ENCODE data around the gene EPS8L2. TPM values are rescaled to one million over a fixed set of nuclear protein-coding genes. Genes with fewer than 3 reads are reported as not detected.

EPS8L2 gene
- total and polyA plus RNA-seq, 4 donors: 4.5 to 15.1 (median 10.0) TPM

DNA sequence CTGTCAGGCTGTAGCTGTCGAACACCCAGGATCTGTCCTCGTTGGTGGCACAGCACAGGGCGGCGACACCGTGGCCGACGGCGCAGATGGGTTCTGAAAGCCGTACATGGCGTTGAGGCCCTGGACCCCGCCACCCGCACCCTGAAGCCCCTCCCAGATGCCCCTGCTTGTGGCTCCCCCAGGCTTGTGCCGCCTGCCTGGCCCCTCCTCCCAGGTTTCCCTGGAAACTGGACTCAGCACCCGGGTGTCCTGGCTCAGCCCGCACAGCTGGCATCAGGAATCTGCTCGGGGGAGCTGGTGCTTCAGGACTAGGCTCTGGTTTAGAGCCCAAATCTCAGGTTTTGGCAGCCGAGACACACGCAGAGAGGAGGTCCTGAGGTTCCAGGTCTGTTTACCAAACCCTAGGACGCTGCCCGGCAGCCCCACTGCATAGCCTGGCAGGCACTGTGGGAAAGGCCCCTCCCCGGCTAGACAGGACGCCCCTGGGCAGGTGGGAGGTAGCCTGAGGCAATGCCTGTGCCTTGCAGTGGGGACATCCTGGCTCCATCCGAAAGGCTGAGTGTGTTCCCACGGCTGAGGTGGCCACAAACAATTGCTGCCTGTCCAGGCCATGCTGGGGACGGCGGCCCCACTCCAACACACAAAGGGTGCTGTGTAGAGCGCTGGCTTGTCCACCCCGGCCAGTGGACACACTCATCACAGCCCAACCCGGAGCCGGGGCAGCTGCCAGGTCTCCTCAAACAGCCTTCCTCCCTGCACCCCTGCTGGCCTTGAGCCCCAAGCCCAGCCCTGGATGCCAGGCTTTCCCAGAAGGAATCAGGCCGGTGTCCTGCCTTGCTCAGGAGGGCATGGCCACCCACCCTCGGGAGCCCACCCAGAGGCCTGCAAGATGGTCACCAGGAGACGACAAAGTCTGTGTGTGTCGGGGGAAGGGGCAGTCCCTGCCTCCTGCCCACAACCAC is 66.7 kb downstream of the EPS8L2 start:
- Histone ChIP-seq H3K27me3 (ENCODE audit: control insufficient read depth, insufficient read depth, low read length) (no peaks in the 10 kb centered on the region), H3K36me3 (ENCODE audit: control insufficient read depth, insufficient read depth, low read length) (peaks cover 83% of the 10 kb centered on the region), H3K4me3 (ENCODE audit: low read depth, low read length) (no peak overlapping the region), H3K27ac (ENCODE audit: low read depth, low read length) (peak overlapping the region; percentile 88), H3K4me1 (ENCODE audit: control insufficient read depth, insufficient read depth, low read length) (peaks cover 58% of the 10 kb centered on the region), H3K9me3 (ENCODE audit: control insufficient read depth, insufficient read depth, low read length) (no peaks in the 10 kb centered on the region)
- DNase-seq (ENCODE audit: low read depth in 4 of 6, low spot score in 6 of 6): peak in 1 of 6 donors; percentile 81
- WGBS (ENCODE audit: insufficient coverage): 56% methylated on average over 34 of the region's 34 CpGs

DNA sequence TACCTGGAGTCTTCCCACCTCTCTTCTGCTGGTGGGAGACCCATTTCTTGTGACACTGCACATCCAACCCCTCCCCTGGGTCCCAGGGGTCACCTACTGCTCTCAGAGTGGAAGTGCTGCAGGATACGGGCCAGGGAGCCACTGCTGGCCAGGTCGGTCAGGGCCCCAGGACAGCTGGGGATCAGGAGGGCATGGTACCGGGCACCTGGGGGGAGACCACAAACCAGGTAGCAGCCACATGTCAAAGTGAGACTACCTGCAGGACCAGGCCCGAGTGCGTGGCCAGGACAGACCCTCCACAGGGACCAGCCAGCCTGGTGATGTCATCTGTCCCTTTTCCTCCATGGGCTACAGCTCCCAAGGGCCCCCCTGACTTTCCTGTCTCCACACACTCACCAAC is 67.4 kb downstream of the EPS8L2 start:
- Histone ChIP-seq H3K27ac (ENCODE audit: low read depth, low read length) (peak overlapping the region; percentile 88), H3K4me1 (ENCODE audit: control insufficient read depth, insufficient read depth, low read length) (peaks cover 65% of the 10 kb centered on the region), H3K36me3 (ENCODE audit: control insufficient read depth, insufficient read depth, low read length) (peaks cover 79% of the 10 kb centered on the region), H3K9me3 (ENCODE audit: control insufficient read depth, insufficient read depth, low read length) (no peaks in the 10 kb centered on the region), H3K27me3 (ENCODE audit: control insufficient read depth, insufficient read depth, low read length) (no peaks in the 10 kb centered on the region), H3K4me3 (ENCODE audit: low read depth, low read length) (no peak overlapping the region)
- 92% methylated on average over 5 of the region's 5 CpGs for WGBS (ENCODE audit: insufficient coverage)
- DNase-seq (ENCODE audit: low read depth in 4 of 6, low spot score in 6 of 6): no peak

DNA sequence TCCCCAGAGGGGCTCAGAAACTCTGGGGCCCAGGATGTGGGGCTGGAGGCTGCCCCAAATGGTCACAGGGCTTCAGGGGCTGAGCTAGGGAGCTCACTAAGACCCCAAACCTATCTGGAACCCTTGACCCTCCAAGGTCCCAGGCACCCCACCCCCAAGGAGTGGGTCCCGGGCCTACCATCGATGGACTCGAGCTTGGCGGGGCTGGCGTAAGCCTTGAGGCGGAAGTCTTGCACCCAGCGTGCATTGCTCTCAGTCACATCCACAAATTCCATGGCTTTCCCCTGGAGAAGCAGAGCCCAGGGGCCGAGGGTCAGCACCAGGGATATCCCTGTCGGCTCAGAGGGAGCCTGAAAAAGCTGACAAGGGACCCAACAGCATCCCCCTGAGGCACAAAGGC is 67.8 kb downstream of the EPS8L2 start:
- no peak overlapping the region for H3K4me3 ChIP-seq (ENCODE audit: low read depth, low read length)
- no peaks in the 10 kb centered on the region for H3K9me3 ChIP-seq (ENCODE audit: control insufficient read depth, insufficient read depth, low read length)
- peak overlapping the region; percentile 88 for H3K27ac ChIP-seq (ENCODE audit: low read depth, low read length)
- DNase-seq (ENCODE audit: low read depth in 4 of 6, low spot score in 6 of 6): no peak
- peaks cover 80% of the 10 kb centered on the region for H3K36me3 ChIP-seq (ENCODE audit: control insufficient read depth, insufficient read depth, low read length)
- WGBS (ENCODE audit: insufficient coverage): 94% methylated on average over 9 of the region's 9 CpGs
- H3K27me3 ChIP-seq (ENCODE audit: control insufficient read depth, insufficient read depth, low read length): no peaks in the 10 kb centered on the region
- H3K4me1 ChIP-seq (ENCODE audit: control insufficient read depth, insufficient read depth, low read length): peaks cover 69% of the 10 kb centered on the region

DNA sequence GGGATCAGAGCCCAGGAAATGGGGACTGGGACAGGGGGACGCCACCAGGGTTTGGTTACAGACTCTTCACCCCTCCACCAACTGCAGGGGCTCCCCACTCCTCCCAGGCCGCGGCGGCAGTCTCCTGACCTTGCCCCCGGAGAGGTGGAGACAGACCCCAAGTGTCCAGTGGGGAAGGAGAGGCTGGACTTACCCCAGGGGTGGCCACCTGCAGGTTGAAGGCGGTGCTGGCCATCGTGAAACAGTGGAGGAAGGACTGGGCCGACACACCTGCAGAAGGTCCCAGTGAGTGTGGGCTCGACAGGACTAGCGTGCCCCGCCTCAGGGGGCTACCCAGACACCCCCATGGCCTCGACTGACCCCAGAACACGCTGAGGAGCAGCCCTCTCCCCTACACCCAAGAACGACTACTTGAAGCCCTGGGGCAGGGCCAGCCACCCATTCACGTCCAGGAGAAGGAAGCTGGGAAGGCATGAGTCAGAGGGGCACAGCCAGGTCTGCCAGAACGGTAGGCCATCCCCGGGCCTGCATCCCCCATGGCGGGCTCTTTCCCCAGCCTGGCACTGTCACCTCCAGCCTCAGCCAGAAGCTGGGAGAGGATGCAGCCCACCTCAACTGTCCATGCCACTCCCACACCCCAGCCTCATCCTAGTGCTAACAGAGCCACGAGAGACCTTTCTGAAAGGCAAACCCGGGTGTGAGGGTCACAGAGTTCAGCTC is 69.0 kb downstream of the EPS8L2 start:
- 78% methylated on average over 10 of the region's 20 CpGs for WGBS (ENCODE audit: insufficient coverage)
- H3K4me1 ChIP-seq (ENCODE audit: control insufficient read depth, insufficient read depth, low read length): peaks cover 79% of the 10 kb centered on the region
- H3K9me3 ChIP-seq (ENCODE audit: control insufficient read depth, insufficient read depth, low read length): no peaks in the 10 kb centered on the region
- H3K4me3 ChIP-seq (ENCODE audit: low read depth, low read length): no peak overlapping the region
- H3K27me3 ChIP-seq (ENCODE audit: control insufficient read depth, insufficient read depth, low read length): no peaks in the 10 kb centered on the region
- no peak overlapping the region for H3K27ac ChIP-seq (ENCODE audit: low read depth, low read length)
- H3K36me3 ChIP-seq (ENCODE audit: control insufficient read depth, insufficient read depth, low read length): peaks cover 80% of the 10 kb centered on the region
- no peak for DNase-seq (ENCODE audit: low read depth in 4 of 6, low spot score in 6 of 6)

DNA sequence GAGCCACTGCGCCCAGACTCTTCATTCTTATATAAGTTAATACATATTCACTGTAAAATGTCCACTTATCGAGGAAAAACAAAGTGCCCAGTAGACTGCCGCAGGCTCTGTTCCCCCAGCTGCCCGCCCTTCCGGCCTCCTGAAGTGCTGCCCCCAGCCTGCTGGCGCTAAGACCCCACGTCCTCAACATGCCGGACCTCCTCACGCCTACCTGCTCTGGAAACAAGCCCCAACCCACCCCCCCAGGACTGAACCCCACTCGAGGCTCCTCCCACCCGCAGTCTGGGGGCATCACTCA is 70.2 kb downstream of the EPS8L2 start:
- peak overlapping the region; percentile 70 for H3K4me3 ChIP-seq (ENCODE audit: low read depth, low read length)
- H3K36me3 ChIP-seq (ENCODE audit: control insufficient read depth, insufficient read depth, low read length): peaks cover 77% of the 10 kb centered on the region
- 27% methylated on average over 11 of the region's 11 CpGs for WGBS (ENCODE audit: insufficient coverage)
- H3K27ac ChIP-seq (ENCODE audit: low read depth, low read length): no peak overlapping the region
- no peaks in the 10 kb centered on the region for H3K9me3 ChIP-seq (ENCODE audit: control insufficient read depth, insufficient read depth, low read length)
- peaks cover 81% of the 10 kb centered on the region for H3K4me1 ChIP-seq (ENCODE audit: control insufficient read depth, insufficient read depth, low read length)
- no peaks in the 10 kb centered on the region for H3K27me3 ChIP-seq (ENCODE audit: control insufficient read depth, insufficient read depth, low read length)
- no peak for DNase-seq (ENCODE audit: low read depth in 4 of 6, low spot score in 6 of 6)

DNA sequence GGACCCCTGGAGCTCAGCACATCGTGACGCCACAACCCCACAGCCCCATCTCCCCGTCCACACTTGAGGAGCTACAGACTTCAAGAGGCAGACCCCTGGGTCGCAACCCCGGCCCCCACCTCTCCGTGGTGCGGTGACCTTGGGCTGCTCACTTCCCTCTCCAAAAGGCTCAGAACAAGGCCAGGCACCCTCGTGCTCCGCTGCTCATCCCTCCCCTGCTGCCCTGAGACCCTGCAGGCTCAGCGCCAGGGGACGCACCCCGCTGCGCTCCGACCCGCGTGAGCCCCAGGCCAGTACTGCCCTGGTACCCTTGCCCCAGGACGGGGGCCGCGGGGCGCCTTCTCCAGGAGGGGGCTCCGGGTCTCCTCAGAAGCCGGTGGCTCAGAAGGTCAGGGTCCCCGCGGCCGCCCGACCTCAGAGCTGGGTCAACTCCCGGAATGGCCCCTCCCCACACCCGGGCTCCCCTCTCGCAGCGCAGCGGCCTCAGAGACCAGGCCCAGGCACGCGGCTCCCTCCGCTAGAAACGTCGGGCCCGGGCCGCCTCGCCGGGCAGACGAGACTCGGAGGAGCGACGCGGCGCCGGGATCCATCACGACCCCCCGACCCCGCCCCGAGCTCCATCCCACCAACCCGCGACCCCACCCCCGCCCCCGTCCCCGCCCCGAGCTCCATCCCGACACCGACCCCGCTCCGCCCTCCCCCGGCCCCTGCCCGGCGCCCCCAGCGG is 70.7 kb downstream of the EPS8L2 start:
- no peak for DNase-seq (ENCODE audit: low read depth in 4 of 6, low spot score in 6 of 6)
- no peak overlapping the region for H3K27ac ChIP-seq (ENCODE audit: low read depth, low read length)

More for the DNA sequence above, 70.7 kb downstream of the EPS8L2 start:
- under 1% methylated on average over 41 of the region's 65 CpGs for WGBS (ENCODE audit: insufficient coverage)
- peak overlapping the region; percentile 70 for H3K4me3 ChIP-seq (ENCODE audit: low read depth, low read length)
- H3K4me1 ChIP-seq (ENCODE audit: control insufficient read depth, insufficient read depth, low read length): peaks cover 76% of the 10 kb centered on the region
- H3K27me3 ChIP-seq (ENCODE audit: control insufficient read depth, insufficient read depth, low read length): no peaks in the 10 kb centered on the region
- H3K9me3 ChIP-seq (ENCODE audit: control insufficient read depth, insufficient read depth, low read length): no peaks in the 10 kb centered on the region
- peaks cover 74% of the 10 kb centered on the region for H3K36me3 ChIP-seq (ENCODE audit: control insufficient read depth, insufficient read depth, low read length)

Other genes starting within 250 kb of the EPS8L2 start
- 100 to 1,000 TPM in 1 of 2 donors, 10 to 100 TPM in 1; 62.8 to 119 TPM for gene RNH1, start 199.0 kb upstream of the EPS8L2 start, total RNA-seq
- 100 to 1,000 TPM in 1 of 2 donors, 10 to 100 TPM in 1; 77.4 to 112 TPM for gene RNH1, start 199.0 kb upstream of the EPS8L2 start, polyA plus RNA-seq (ENCODE audit: insufficient read length in 2 of 2)
- gene HRAS, start 170.7 kb upstream of the EPS8L2 start, total RNA-seq: 10 to 100 TPM; 31.7 to 66.3 TPM
- 100 to 1,000 TPM; 132 to 147 TPM for gene HRAS, start 170.7 kb upstream of the EPS8L2 start, polyA plus RNA-seq (ENCODE audit: insufficient read length in 2 of 2)
- 1 to 10 TPM; 1.8 to 2.9 TPM for gene LRRC56, start 168.7 kb upstream of the EPS8L2 start, total RNA-seq
- gene LRRC56, start 168.7 kb upstream of the EPS8L2 start, polyA plus RNA-seq (ENCODE audit: insufficient read length in 2 of 2): 1 to 10 TPM; 6.4 to 8.0 TPM
- 1 to 10 TPM in 1 of 2 donors, under 1 TPM in 1; 0.79 to 1.4 TPM for gene LMNTD2, start 145.5 kb upstream of the EPS8L2 start, total RNA-seq
- 1 to 10 TPM; 5.2 to 7.6 TPM for gene LMNTD2, start 145.5 kb upstream of the EPS8L2 start, polyA plus RNA-seq (ENCODE audit: insufficient read length in 2 of 2)
- 10 to 100 TPM in 1 of 2 donors, 1 to 10 TPM in 1; 9.2 to 18.3 TPM for gene RASSF7, start 145.3 kb upstream of the EPS8L2 start, total RNA-seq
- gene RASSF7, start 145.3 kb upstream of the EPS8L2 start, polyA plus RNA-seq (ENCODE audit: insufficient read length in 2 of 2): 10 to 100 TPM; 25.9 to 36.8 TPM
- gene PHRF1, start 129.8 kb upstream of the EPS8L2 start, total RNA-seq: 10 to 100 TPM; 14.7 to 20.9 TPM
- gene PHRF1, start 129.8 kb upstream of the EPS8L2 start, polyA plus RNA-seq (ENCODE audit: insufficient read length in 2 of 2): 10 to 100 TPM; 25.8 to 28.4 TPM
- gene IRF7, start 90.3 kb upstream of the EPS8L2 start, total RNA-seq: 10 to 100 TPM in 1 of 2 donors, 1 to 10 TPM in 1; 3.9 to 16.8 TPM
- gene IRF7, start 90.3 kb upstream of the EPS8L2 start, polyA plus RNA-seq (ENCODE audit: insufficient read length in 2 of 2): 10 to 100 TPM; 10.4 to 17.1 TPM
- gene CDHR5, start 81.3 kb upstream of the EPS8L2 start, total RNA-seq: 1 to 10 TPM in 1 of 2 donors, not detected in 1; 2.5 TPM
- 1 to 10 TPM in 1 of 2 donors, under 1 TPM in 1; 0.71 to 1.5 TPM for gene CDHR5, start 81.3 kb upstream of the EPS8L2 start, polyA plus RNA-seq (ENCODE audit: insufficient read length in 2 of 2)
- gene SCT, start 79.0 kb upstream of the EPS8L2 start, total RNA-seq: under 1 TPM in 1 of 2 donors, not detected in 1; 0.88 TPM
- gene SCT, start 79.0 kb upstream of the EPS8L2 start, polyA plus RNA-seq (ENCODE audit: insufficient read length in 2 of 2): 1 to 10 TPM in 1 of 2 donors, not detected in 1; 1.4 TPM
- under 1 TPM in 1 of 2 donors, not detected in 1; 0.72 TPM for gene DRD4, start 69.0 kb upstream of the EPS8L2 start, total RNA-seq
- gene DRD4, start 69.0 kb upstream of the EPS8L2 start, polyA plus RNA-seq (ENCODE audit: insufficient read length in 2 of 2): 1 to 10 TPM; 5.4 to 5.6 TPM
- 10 to 100 TPM; 45.3 to 77.8 TPM for gene DEAF1, start 11.0 kb upstream of the EPS8L2 start, total RNA-seq
- 100 to 1,000 TPM; 230 to 242 TPM for gene DEAF1, start 11.0 kb upstream of the EPS8L2 start, polyA plus RNA-seq (ENCODE audit: insufficient read length in 2 of 2)
- gene TMEM80, start 10.4 kb upstream of the EPS8L2 start, total RNA-seq: 10 to 100 TPM; 10.0 to 20.1 TPM
- gene TMEM80, start 10.4 kb upstream of the EPS8L2 start, polyA plus RNA-seq (ENCODE audit: insufficient read length in 2 of 2): 10 to 100 TPM; 25.8 to 38.9 TPM
- 100 to 1,000 TPM; 104 to 124 TPM for gene TALDO1, start 41.2 kb downstream of the EPS8L2 start, total RNA-seq
- 100 to 1,000 TPM; 158 to 160 TPM for gene TALDO1, start 41.2 kb downstream of the EPS8L2 start, polyA plus RNA-seq (ENCODE audit: insufficient read length in 2 of 2)
- 10 to 100 TPM; 22.8 to 44.4 TPM for gene GATD1, start 71.3 kb downstream of the EPS8L2 start, total RNA-seq
- 100 to 1,000 TPM in 1 of 2 donors, 10 to 100 TPM in 1; 97.4 to 133 TPM for gene GATD1, start 71.3 kb downstream of the EPS8L2 start, polyA plus RNA-seq (ENCODE audit: insufficient read length in 2 of 2)
- gene CEND1, start 83.9 kb downstream of the EPS8L2 start, total RNA-seq: 10 to 100 TPM; 13.0 to 23.4 TPM
- 100 to 1,000 TPM; 162 to 176 TPM for gene CEND1, start 83.9 kb downstream of the EPS8L2 start, polyA plus RNA-seq (ENCODE audit: insufficient read length in 2 of 2)
- 10 to 100 TPM; 17.5 to 17.6 TPM for gene SLC25A22, start 92.0 kb downstream of the EPS8L2 start, total RNA-seq
- gene SLC25A22, start 92.0 kb downstream of the EPS8L2 start, polyA plus RNA-seq (ENCODE audit: insufficient read length in 2 of 2): 10 to 100 TPM; 55.0 to 69.2 TPM
- 1 to 10 TPM; 5.4 to 8.9 TPM for gene PIDD1, start 99.0 kb downstream of the EPS8L2 start, total RNA-seq
- 10 to 100 TPM; 21.2 to 28.9 TPM for gene PIDD1, start 99.0 kb downstream of the EPS8L2 start, polyA plus RNA-seq (ENCODE audit: insufficient read length in 2 of 2)
- gene RPLP2, start 103.7 kb downstream of the EPS8L2 start, total RNA-seq: 1,000 to 10,000 TPM in 1 of 2 donors, 100 to 1,000 TPM in 1; 139 to 1,150 TPM
- gene RPLP2, start 103.7 kb downstream of the EPS8L2 start, polyA plus RNA-seq (ENCODE audit: insufficient read length in 2 of 2): 100 to 1,000 TPM; 862 to 919 TPM
- 10 to 100 TPM in 1 of 2 donors, 1 to 10 TPM in 1; 9.1 to 18.2 TPM for gene PNPLA2, start 112.7 kb downstream of the EPS8L2 start, total RNA-seq
- gene PNPLA2, start 112.7 kb downstream of the EPS8L2 start, polyA plus RNA-seq (ENCODE audit: insufficient read length in 2 of 2): 10 to 100 TPM; 38.8 to 49.9 TPM
- gene CRACR2B, start 121.7 kb downstream of the EPS8L2 start, total RNA-seq: 1 to 10 TPM; 2.4 to 9.4 TPM
- 10 to 100 TPM in 1 of 2 donors, 1 to 10 TPM in 1; 7.4 to 12.1 TPM for gene CRACR2B, start 121.7 kb downstream of the EPS8L2 start, polyA plus RNA-seq (ENCODE audit: insufficient read length in 2 of 2)
- 100 to 1,000 TPM in 1 of 2 donors, 10 to 100 TPM in 1; 71.8 to 185 TPM for gene CD151, start 126.7 kb downstream of the EPS8L2 start, total RNA-seq
- gene CD151, start 126.7 kb downstream of the EPS8L2 start, polyA plus RNA-seq (ENCODE audit: insufficient read length in 2 of 2): 100 to 1,000 TPM in 1 of 2 donors, 10 to 100 TPM in 1; 95.4 to 134 TPM
- 100 to 1,000 TPM in 1 of 2 donors, 10 to 100 TPM in 1; 34.7 to 160 TPM for gene POLR2L, start 136.3 kb downstream of the EPS8L2 start, total RNA-seq
- gene POLR2L, start 136.3 kb downstream of the EPS8L2 start, polyA plus RNA-seq (ENCODE audit: insufficient read length in 2 of 2): 100 to 1,000 TPM; 118 to 130 TPM
- 100 to 1,000 TPM in 1 of 2 donors, 10 to 100 TPM in 1; 27.2 to 151 TPM for gene TSPAN4, start 136.6 kb downstream of the EPS8L2 start, total RNA-seq
- gene TSPAN4, start 136.6 kb downstream of the EPS8L2 start, polyA plus RNA-seq (ENCODE audit: insufficient read length in 2 of 2): 10 to 100 TPM; 57.4 to 99.8 TPM
- gene CHID1, start 204.6 kb downstream of the EPS8L2 start, total RNA-seq: 10 to 100 TPM; 36.1 to 63.0 TPM
- 100 to 1,000 TPM in 1 of 2 donors, 10 to 100 TPM in 1; 98.8 to 105 TPM for gene CHID1, start 204.6 kb downstream of the EPS8L2 start, polyA plus RNA-seq (ENCODE audit: insufficient read length in 2 of 2)
- gene AP2A2, start 219.6 kb downstream of the EPS8L2 start, total RNA-seq: 10 to 100 TPM; 46.4 to 55.3 TPM
- 100 to 1,000 TPM; 109 to 132 TPM for gene AP2A2, start 219.6 kb downstream of the EPS8L2 start, polyA plus RNA-seq (ENCODE audit: insufficient read length in 2 of 2)

Measured in spinal cord (tissue), 10 donors.